ENCODE measurements around the gene RNASE4. TPM values are rescaled to one million over a fixed set of nuclear protein-coding genes. Genes with fewer than 3 reads are reported as not detected.
"Not testable (repeated sequence)": the region's sequence is repeated elsewhere in the genome, so short reads cannot be mapped to it uniquely, and the experiment has no call there.

RNASE4 gene
- polyA plus RNA-seq, 1 experiment, result 19.0 TPM

GRCh38 chr14:20730891-20731290 is 46.5 kb downstream of the RNASE4 start:
- no peak overlapping the region for H3K4me3 ChIP-seq (ENCODE audit: low read depth, low read length)
- DNase-seq (ENCODE audit: low read depth, low spot score), result no peak
- POLR2A ChIA-PET, result no interaction called here
- TF ChIP-seq, protein P1, sequence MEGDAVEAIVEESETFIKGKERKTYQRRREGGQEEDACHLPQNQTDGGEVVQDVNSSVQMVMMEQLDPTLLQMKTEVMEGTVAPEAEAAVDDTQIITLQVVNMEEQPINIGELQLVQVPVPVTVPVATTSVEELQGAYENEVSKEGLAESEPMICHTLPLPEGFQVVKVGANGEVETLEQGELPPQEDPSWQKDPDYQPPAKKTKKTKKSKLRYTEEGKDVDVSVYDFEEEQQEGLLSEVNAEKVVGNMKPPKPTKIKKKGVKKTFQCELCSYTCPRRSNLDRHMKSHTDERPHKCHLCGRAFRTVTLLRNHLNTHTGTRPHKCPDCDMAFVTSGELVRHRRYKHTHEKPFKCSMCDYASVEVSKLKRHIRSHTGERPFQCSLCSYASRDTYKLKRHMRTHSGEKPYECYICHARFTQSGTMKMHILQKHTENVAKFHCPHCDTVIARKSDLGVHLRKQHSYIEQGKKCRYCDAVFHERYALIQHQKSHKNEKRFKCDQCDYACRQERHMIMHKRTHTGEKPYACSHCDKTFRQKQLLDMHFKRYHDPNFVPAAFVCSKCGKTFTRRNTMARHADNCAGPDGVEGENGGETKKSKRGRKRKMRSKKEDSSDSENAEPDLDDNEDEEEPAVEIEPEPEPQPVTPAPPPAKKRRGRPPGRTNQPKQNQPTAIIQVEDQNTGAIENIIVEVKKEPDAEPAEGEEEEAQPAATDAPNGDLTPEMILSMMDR (IDR thresholded peaks at IDR 0.05; ENCODE audit: low read depth, low read length), result no peak
- H3K27ac ChIP-seq (ENCODE audit: low read depth, low read length), result no peak overlapping the region
- CTCF ChIA-PET, result no interaction called here
- H3K9me3 ChIP-seq (ENCODE audit: control insufficient read depth, insufficient read depth, low read length), result no peaks in the 10 kb centered on the region
- no peaks in the 10 kb centered on the region for H3K27me3 ChIP-seq (ENCODE audit: control insufficient read depth, insufficient read depth, low read length)

DNA sequence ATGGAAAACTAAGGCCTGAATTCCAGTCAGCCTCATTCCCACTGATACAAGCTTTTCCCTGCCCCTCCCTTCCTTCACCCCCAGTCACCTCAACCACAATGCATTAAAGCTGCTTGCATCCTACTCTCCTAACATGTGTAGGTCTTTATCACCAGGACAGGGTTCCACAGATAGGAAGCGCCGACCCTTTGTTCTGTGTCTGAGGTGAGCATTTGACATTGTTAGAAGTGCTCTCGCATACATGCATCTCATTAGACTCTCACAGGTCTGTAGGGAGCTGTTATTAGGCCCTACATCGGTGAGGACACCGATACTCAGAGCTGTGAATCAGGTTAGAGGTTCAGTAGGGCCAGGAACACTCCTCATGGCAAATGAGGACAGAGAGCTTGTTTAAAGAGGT is 48.1 kb downstream of the RNASE4 start:
- CTCF ChIA-PET, result no interaction called here
- Histone ChIP-seq H3K27me3 (ENCODE audit: control insufficient read depth, insufficient read depth, low read length) (no peaks in the 10 kb centered on the region), H3K4me3 (ENCODE audit: low read depth, low read length) (no peak overlapping the region), H3K9me3 (ENCODE audit: control insufficient read depth, insufficient read depth, low read length) (no peaks in the 10 kb centered on the region), H3K27ac (ENCODE audit: low read depth, low read length) (no peak overlapping the region)
- TF ChIP-seq, protein P1 (IDR thresholded peaks at IDR 0.05; ENCODE audit: low read depth, low read length), result no peak
- POLR2A ChIA-PET, result no interaction called here
- DNase-seq (ENCODE audit: low read depth, low spot score), result no peak

- ChIA-PET CTCF (no interaction called here), POLR2A (no interaction called here)
- no peak for DNase-seq (ENCODE audit: low read depth, low spot score)
- Histone ChIP-seq H3K27ac (ENCODE audit: low read depth, low read length) (no peak overlapping the region), H3K4me3 (ENCODE audit: low read depth, low read length) (no peak overlapping the region), H3K9me3 (ENCODE audit: control insufficient read depth, insufficient read depth, low read length) (no peaks in the 10 kb centered on the region), H3K27me3 (ENCODE audit: control insufficient read depth, insufficient read depth, low read length) (no peaks in the 10 kb centered on the region)
- TF ChIP-seq, protein P1 (IDR thresholded peaks at IDR 0.05; ENCODE audit: low read depth, low read length), result no peak
These were observed 48.7 kb downstream of the RNASE4 start for GRCh38 chr14:20732979-20733635.

GRCh38 chr14:20733684-20734429 is 49.5 kb downstream of the RNASE4 start:
- H3K9me3 ChIP-seq (ENCODE audit: control insufficient read depth, insufficient read depth, low read length), result no peaks in the 10 kb centered on the region
- H3K27me3 ChIP-seq (ENCODE audit: control insufficient read depth, insufficient read depth, low read length), result no peaks in the 10 kb centered on the region
- POLR2A ChIA-PET, result no interaction called here
- DNase-seq (ENCODE audit: low read depth, low spot score), result no peak
- CTCF ChIA-PET, result no interaction called here
- no peak overlapping the region for H3K4me3 ChIP-seq (ENCODE audit: low read depth, low read length)
- TF ChIP-seq, protein P1 (IDR thresholded peaks at IDR 0.05; ENCODE audit: low read depth, low read length), result no peak
- H3K27ac ChIP-seq (ENCODE audit: low read depth, low read length), result no peak overlapping the region

DNA sequence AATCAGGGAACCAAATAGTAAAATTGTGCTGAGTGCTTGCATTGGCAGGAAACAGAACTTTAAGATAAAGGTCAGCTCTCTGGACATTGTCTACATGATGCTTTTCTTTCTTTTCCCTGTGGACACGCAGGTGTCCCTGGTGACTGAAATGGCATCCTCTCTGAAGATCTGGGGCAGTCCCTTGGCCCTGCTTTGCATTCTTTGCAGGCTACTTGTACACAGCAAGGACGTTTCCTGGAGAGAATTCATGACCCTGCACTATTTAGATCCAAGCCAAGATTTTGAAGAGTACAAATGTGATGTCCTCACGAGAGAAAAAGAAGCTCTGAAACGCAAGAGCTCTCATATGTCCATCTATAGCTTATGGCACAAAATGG is 50.1 kb downstream of the RNASE4 start:
- Histone ChIP-seq H3K9me3 (ENCODE audit: control insufficient read depth, insufficient read depth, low read length) (no peaks in the 10 kb centered on the region), H3K4me3 (ENCODE audit: low read depth, low read length) (no peak overlapping the region), H3K27ac (ENCODE audit: low read depth, low read length) (no peak overlapping the region), H3K27me3 (ENCODE audit: control insufficient read depth, insufficient read depth, low read length) (no peaks in the 10 kb centered on the region)
- TF ChIP-seq, protein P1 (IDR thresholded peaks at IDR 0.05; ENCODE audit: low read depth, low read length), result no peak
- ChIA-PET CTCF (no interaction called here), POLR2A (no interaction called here)
- no peak for DNase-seq (ENCODE audit: low read depth, low spot score)

DNA sequence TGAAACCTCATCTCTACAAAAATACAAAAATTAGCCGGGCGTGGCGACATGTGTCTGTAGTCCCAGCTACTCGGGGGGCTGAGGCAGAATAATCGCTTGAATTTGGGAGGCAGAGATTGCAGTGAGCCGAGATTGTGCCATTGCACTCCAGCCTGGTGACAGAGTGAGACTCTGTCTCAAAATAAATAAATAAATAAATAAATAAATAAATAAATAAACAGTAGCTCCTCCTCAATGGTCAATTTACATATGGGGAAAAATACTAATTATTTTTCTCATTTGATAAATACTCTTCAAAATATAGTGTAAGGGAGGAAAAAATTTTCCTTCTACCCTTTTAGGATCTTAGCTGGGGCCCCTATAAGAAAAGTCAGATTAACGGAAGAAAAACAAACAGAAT is 53.9 kb downstream of the RNASE4 start:
- POLR2A ChIA-PET; H3K4me3 ChIP-seq (ENCODE audit: low read depth, low read length); H3K9me3 ChIP-seq (ENCODE audit: control insufficient read depth, insufficient read depth, low read length); H3K27me3 ChIP-seq (ENCODE audit: control insufficient read depth, insufficient read depth, low read length); CTCF ChIA-PET; DNase-seq (ENCODE audit: low read depth, low spot score); H3K27ac ChIP-seq (ENCODE audit: low read depth, low read length): not testable (repeated sequence)
